Mucosa of rectum (tissue), 2 donors: ENCODE data around the gene ACTN1.

Experiments used
- H3K27ac ChIP-seq, 2 donors: one replicate each; pipeline ENCODE4 v1.7.0; 2013; ENCODE audit warnings: inconsistent platforms in 2 of 2, low read depth in 2 of 2, low read length in 2 of 2
- H3K27me3 ChIP-seq, 2 donors: one replicate each; pipeline ENCODE4 v1.7.0; 2013; ENCODE audit warnings: low read length in 2 of 2; ENCODE audit not compliant: control insufficient read depth in 2 of 2, insufficient read depth in 2 of 2
- H3K36me3 ChIP-seq, 2 donors: one replicate each; pipeline ENCODE4 v1.7.0; 2013; ENCODE audit warnings: low read length in 2 of 2; ENCODE audit not compliant: control insufficient read depth in 2 of 2, insufficient read depth in 2 of 2
- H3K4me1 ChIP-seq, 2 donors: one replicate each; pipeline ENCODE4 v1.7.0; 2013; ENCODE audit warnings: low read length in 2 of 2, mild to moderate bottlenecking in 1 of 2; ENCODE audit not compliant: control insufficient read depth in 2 of 2, insufficient read depth in 2 of 2
- H3K4me3 ChIP-seq, 2 donors: one replicate each; pipeline ENCODE4 v1.7.0; 2013; ENCODE audit warnings: low read length in 2 of 2
- H3K9ac ChIP-seq, 2 donors: one replicate each; pipeline ENCODE4 v1.7.0; 2013; ENCODE audit warnings: low read length in 2 of 2, low read depth in 1 of 2, mild to moderate bottlenecking in 1 of 2
- H3K9me3 ChIP-seq, 2 donors: one replicate each; pipeline ENCODE4 v1.7.0; 2013; ENCODE audit warnings: low read length in 2 of 2; ENCODE audit not compliant: control insufficient read depth in 2 of 2
- donor health status: healthy.
- donor health status: Normal muscosa, but diverticular disease.

The ACTN1 gene

DNA sequence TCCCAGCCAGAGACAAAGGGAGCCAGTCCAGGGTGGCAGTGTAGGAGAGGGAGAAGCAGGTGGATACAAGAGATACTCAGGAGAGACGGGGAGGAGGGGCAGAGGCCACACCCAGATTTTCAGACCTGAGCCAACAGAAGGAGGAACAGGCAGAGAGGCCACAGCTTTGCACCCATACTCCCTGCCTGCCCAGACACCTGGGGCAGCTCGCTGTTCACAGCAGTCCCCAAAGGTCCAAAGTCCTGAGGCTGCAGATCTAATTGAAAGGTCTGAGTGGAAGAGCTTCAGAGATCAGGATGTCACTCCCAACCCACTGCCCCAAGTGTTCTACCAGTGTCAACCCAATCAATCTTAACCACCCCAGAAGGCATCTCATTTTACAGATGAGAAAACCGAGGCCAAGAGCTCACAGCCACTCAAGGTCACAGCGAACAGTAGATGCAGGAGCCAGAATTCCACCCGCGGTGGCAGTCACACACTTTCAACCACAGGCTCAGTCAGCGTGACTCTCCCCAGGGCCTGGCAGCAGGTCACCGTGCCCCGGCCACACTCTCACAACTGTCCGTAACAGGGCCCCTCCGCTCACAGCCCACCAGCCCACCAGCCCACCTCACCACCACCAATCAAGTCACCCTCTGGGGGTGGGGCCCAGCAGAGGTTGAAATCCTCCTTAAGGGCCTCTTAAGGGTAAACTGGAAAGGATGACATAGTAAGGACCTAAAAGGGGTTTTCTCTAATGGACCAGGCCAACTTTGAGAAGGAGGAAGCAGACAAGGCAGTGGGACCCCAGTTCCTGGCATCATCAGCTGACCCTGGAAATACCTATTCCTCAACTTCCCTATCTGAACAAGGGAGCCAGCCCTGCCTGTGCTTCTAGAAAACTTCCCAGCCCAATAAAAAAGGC lies 33.3 kb downstream of the ACTN1 start:
- Histone ChIP-seq H3K27me3 (no peaks in the 10 kb centered on the region), H3K27ac (peak overlapping the region; percentile 78), H3K9me3 (no peaks in the 10 kb centered on the region), H3K9ac (peak overlapping the region; percentile 28 to 51), H3K36me3 (peaks cover 0 to 3% of the 10 kb centered on the region in 2 donors), H3K4me3 (peak overlapping the region in 1 of 2 donors; percentile 24), H3K4me1 (peaks cover 59 to 67% of the 10 kb centered on the region in 2 donors)

DNA sequence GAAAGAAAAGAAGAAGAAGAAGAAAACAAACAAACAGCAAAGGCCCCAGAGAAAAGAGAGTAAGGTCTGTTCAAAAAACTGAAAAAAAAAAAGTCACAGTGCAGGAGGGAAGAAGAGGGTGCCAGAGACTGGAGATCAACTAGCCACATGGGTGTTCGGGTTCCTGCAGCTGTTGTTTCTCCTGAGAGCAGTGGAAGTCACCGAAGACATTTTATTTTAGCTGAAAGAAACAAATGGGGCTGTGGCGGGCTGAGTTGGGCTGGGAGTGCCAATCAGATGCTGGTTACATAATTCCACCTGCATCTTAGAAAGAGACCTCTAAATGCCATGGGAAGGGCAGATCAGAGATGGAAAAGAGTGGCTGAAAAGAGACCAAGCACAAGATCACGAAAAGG lies 33.9 kb downstream of the ACTN1 start:
- peaks cover 64 to 70% of the 10 kb centered on the region in 2 donors for H3K4me1 ChIP-seq
- peak overlapping the region in 1 of 2 donors; percentile 24 for H3K4me3 ChIP-seq
- H3K9me3 ChIP-seq: no peaks in the 10 kb centered on the region
- H3K36me3 ChIP-seq: peaks cover 0 to 3% of the 10 kb centered on the region in 2 donors
- peak overlapping the region; percentile 78 for H3K27ac ChIP-seq
- peak overlapping the region in 1 of 2 donors; percentile 51 for H3K9ac ChIP-seq
- H3K27me3 ChIP-seq: no peaks in the 10 kb centered on the region

DNA sequence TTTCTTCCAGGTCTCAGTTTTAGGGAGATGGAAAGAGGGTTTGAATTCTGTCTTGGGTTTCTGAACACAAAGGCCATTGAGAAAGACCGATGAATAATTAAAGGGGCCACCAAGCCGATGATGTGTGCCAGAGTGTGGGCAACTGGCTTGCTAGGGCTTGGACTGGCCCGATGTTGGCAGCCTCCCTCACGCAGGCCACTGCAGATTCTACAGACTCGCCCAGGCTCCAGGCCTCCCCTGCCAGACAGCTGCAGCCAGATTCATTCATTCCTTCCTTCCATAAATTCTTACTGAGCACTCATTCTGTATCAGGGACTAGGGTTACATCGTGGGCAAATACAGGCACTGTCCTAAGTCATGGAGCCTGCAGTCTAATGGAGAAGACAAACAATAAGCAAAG lies 34.9 kb downstream of the ACTN1 start:
- Histone ChIP-seq H3K9me3 (no peaks in the 10 kb centered on the region), H3K4me1 (peaks cover 73 to 76% of the 10 kb centered on the region in 2 donors), H3K9ac (no peak overlapping the region), H3K27me3 (no peaks in the 10 kb centered on the region), H3K27ac (peak overlapping the region in 1 of 2 donors; percentile 78), H3K4me3 (no peak overlapping the region), H3K36me3 (peaks cover 0 to 3% of the 10 kb centered on the region in 2 donors)

DNA sequence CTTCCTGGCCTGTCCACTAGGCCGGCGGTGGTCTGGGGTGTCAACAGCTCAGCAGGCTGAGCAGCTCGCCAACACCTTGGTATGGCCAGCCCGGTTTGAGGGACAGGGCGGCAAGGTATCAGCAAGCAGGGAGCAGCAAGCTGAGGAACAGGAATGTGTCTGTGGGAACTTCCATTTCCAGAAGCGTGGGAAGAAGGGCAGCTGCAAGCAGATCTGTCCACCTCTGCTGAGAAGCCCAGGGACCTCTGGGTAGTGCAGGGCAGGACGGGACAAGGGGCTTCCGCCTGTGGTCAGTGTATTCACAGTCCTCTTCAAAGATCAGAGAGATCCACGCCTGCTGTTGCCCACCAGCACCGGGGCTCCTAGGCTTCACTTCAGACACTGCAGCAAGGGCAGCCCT lies 36.0 kb downstream of the ACTN1 start:
- Histone ChIP-seq H3K4me1 (peaks cover 75 to 83% of the 10 kb centered on the region in 2 donors), H3K9ac (no peak overlapping the region), H3K4me3 (no peak overlapping the region), H3K9me3 (no peaks in the 10 kb centered on the region), H3K27me3 (no peaks in the 10 kb centered on the region), H3K36me3 (peaks cover 0 to 3% of the 10 kb centered on the region in 2 donors), H3K27ac (peak overlapping the region; percentile 17 to 78)

DNA sequence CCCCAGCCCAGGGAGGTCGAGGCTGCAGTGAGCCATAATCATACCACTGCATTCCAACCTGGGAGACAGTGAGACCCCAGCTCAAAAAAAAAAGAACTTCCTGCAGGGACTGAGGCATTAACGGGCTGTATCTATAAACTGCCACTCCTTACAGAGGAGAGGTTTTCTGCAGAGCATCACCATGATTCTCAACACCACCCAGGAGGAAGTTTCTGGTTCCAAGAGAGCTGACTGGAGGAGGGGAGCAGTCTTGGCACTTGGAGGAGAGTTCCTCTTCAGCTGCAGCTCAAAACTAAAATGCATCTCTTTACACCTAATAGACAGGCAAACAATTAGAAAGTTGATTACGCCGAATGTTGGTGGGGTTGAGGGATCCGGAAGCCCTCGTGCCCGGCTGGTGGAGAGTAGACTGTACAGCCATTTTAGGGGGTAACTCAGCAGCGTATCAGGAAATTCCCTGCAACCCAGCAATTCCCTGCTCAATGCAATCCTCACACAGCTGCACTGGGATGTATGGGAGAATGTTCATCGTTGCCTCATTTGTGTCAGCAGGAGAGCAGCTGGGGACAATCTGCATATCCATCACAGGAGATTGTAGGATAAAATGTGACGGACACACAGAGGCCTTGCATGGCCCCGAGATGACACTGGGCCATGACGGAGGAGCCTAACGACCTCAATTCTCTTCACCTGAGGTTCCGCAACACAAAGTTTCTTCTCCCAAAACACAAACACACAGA lies 36.6 kb downstream of the ACTN1 start:
- H3K4me1 ChIP-seq: peaks cover 74 to 83% of the 10 kb centered on the region in 2 donors
- H3K9ac ChIP-seq: peak overlapping the region in 1 of 2 donors; percentile 24
- peaks cover 0 to 3% of the 10 kb centered on the region in 2 donors for H3K36me3 ChIP-seq

DNA sequence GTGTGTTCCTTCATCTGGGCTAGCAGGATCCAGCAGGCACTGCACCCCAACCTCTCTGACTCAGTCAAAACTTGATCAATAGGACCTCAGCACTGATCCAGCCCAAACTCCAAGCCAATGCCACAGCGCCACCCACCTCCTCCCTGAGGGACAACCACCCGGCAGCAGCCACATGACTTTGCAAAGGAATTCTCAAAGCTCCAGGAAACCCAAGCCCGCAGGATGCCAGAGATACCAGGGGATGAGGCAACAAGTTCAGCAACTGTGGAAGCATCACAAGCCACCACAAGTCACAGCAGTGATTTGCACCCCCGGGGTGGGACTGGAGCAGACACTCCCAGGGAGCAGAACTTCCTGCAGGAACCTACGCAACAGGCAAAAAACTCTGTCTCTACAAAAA lies 37.3 kb downstream of the ACTN1 start:
- H3K9ac ChIP-seq: peak overlapping the region in 1 of 2 donors; percentile 24
- H3K27me3 ChIP-seq: no peaks in the 10 kb centered on the region
- H3K4me3 ChIP-seq: no peak overlapping the region
- H3K27ac ChIP-seq: peak overlapping the region in 1 of 2 donors; percentile 78
- H3K9me3 ChIP-seq: no peaks in the 10 kb centered on the region
- peaks cover 70 to 79% of the 10 kb centered on the region in 2 donors for H3K4me1 ChIP-seq
- peaks cover 0 to 3% of the 10 kb centered on the region in 2 donors for H3K36me3 ChIP-seq

More for the DNA sequence above, 36.6 kb downstream of the ACTN1 start:
- Histone ChIP-seq H3K27me3 (no peaks in the 10 kb centered on the region), H3K27ac (peak overlapping the region; percentile 16 to 78), H3K4me3 (no peak overlapping the region), H3K9me3 (no peaks in the 10 kb centered on the region)

DNA sequence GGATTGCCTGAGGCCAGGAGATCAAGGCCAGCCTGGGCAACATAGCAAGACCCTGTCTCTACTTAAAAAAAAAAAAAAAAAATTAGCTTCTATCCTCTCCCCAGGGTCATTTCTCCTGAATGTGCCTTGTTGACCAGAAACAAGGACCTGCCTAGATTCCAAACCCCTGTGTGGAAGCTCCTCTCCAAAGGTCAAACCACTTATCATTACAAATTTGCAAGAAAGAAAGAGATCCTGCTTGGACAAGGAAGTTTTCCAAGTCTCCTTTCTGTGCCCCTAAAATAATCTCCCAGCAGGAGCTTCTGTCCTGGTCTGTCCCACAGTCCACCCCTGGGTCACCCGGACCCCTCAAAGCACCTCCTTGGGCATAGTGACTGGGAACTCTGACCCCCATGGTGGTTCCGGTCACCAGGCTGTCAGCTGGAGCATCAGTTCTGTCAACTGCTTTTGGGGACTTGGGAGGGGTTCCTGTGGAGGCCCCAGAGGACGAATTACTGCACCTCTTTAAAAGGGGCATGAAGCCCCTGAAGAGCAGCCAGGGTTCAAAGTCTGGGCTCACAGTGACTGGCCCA lies 38.4 kb downstream of the ACTN1 start:
- H3K27ac ChIP-seq: peak overlapping the region; percentile 78 to 92
- H3K4me1 ChIP-seq: peaks cover 66 to 71% of the 10 kb centered on the region in 2 donors

DNA sequence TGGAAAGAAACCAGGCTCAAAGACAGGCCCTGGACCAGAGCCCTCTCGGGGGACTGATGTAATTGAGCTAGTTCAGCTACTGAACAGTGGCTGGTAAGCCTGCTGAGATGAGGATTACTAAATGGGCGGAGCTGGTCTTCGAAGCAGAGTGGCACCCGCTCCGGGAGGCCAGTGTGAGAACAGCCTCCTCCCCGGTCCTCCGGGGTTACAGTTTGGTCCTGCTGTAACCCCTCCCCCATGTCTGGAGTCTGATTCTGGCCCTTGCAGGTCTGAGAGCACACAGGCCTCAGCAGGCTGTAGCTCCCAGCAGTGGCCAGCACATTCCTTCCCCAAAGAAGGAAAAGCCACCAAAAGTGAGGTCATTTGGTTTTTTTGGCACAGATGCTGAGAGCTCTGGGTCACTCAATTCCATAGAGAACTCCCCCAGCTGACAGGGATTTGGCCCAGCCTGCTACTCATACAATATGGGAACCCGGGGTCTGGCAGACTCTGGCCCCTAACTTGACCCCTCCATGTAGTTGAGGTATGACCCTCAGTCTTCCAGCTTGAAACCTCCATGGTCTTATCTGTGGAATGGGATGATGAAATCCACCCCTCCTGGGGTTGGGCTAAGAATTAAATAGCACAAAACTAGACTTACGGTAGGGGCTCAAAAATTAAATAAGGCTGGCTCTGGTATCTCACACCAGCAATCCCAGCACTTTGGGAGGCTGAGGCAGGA lies 39.0 kb downstream of the ACTN1 start:
- peaks cover 61 to 66% of the 10 kb centered on the region in 2 donors for H3K4me1 ChIP-seq
- H3K9ac ChIP-seq: peak overlapping the region; percentile 17 to 68
- H3K27me3 ChIP-seq: no peaks in the 10 kb centered on the region
- no peak overlapping the region for H3K4me3 ChIP-seq
- H3K36me3 ChIP-seq: peaks cover 0 to 3% of the 10 kb centered on the region in 2 donors
- peak overlapping the region; percentile 78 to 92 for H3K27ac ChIP-seq
- H3K9me3 ChIP-seq: no peaks in the 10 kb centered on the region

More for the DNA sequence above, 38.4 kb downstream of the ACTN1 start:
- H3K9ac ChIP-seq: no peak overlapping the region
- H3K9me3 ChIP-seq: no peaks in the 10 kb centered on the region
- no peaks in the 10 kb centered on the region for H3K27me3 ChIP-seq
- H3K4me3 ChIP-seq: no peak overlapping the region
- peaks cover 0 to 3% of the 10 kb centered on the region in 2 donors for H3K36me3 ChIP-seq

DNA sequence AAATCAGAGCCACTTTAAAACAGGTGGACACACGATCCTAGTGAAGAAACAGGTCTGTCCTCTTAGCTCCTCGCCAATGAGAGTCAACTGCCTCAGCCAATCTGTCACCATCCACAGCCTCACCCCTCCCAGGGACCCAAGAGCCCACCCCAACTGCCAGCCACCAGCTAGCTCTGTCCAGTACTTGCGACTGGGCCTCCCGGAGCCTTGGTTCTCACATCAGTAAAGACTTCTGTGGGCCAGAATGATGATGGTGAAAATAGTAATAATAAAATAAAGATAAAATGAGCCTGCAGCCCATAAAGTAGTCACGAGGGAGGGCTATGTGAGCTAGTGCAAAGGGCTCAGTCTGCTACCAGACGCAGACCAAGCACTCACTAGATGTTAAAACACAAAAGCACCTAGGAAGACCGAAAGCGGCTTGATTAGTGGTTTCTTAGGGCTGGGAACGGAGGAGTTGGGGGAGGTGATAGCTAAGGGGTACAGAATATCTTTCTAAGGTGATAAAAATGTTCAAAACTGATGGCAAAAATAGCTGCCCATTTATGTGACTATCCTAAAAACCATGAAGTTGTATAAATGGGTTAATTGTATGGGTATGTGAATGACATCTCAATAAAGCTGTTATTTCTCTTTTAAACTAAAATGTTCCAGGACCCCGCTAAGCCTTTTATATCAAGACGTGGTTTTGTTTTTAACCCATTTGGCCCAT lies 39.8 kb downstream of the ACTN1 start:
- Histone ChIP-seq H3K27me3 (no peaks in the 10 kb centered on the region), H3K4me3 (peak overlapping the region in 1 of 2 donors; percentile 17), H3K9ac (peak overlapping the region; percentile 54 to 68), H3K36me3 (peaks cover 0 to 3% of the 10 kb centered on the region in 2 donors), H3K9me3 (no peaks in the 10 kb centered on the region), H3K27ac (peak overlapping the region; percentile 78 to 92), H3K4me1 (peaks cover 55 to 59% of the 10 kb centered on the region in 2 donors)
